HG03432 (cell line): ENCODE data around the gene ASXL2.

ENCODE experiments used
- ATAC-seq: cut with Tn5 transposase; IDR thresholded peaks from one replicate; pipeline ENCODE4 v1.9.1; 2021; ENCODE audit warnings: mild to moderate bottlenecking, moderate library complexity; ENCODE audit not compliant: unreplicated experiment

The ASXL2 gene

GRCh38 chr2:25808006-25808383 lies 70.3 kb downstream of the ASXL2 start:
- no peak for ATAC-seq

GRCh38 chr2:25806941-25807340 lies 71.3 kb downstream of the ASXL2 start:
- no peak for ATAC-seq

GRCh38 chr2:25805987-25806386 lies 72.3 kb downstream of the ASXL2 start:
- ATAC-seq = no peak

GRCh38 chr2:25804338-25804737 lies 73.9 kb downstream of the ASXL2 start:
- ATAC-seq = no peak

GRCh38 chr2:25799301-25799700 lies 79.0 kb downstream of the ASXL2 start:
- ATAC-seq = no peak

GRCh38 chr2:25797620-25798488 lies 80.4 kb downstream of the ASXL2 start:
- no peak for ATAC-seq

GRCh38 chr2:25794544-25795276 lies 83.6 kb downstream of the ASXL2 start:
- ATAC-seq = peak; percentile 76

- ATAC-seq = no peak
These were observed 88.1 kb downstream of the ASXL2 start for GRCh38 chr2:25790074-25790790.

- no peak for ATAC-seq
These were observed 89.8 kb downstream of the ASXL2 start for GRCh38 chr2:25788457-25788856.

- no peak for ATAC-seq
These were observed 91.3 kb downstream of the ASXL2 start for GRCh38 chr2:25787020-25787419.

- ATAC-seq = no peak
These were observed 93.9 kb downstream of the ASXL2 start for GRCh38 chr2:25784404-25784803.

GRCh38 chr2:25777077-25777476 lies 101.2 kb downstream of the ASXL2 start:
- ATAC-seq = no peak

- ATAC-seq = no peak
These were observed 106.2 kb downstream of the ASXL2 start for GRCh38 chr2:25772078-25772477.

GRCh38 chr2:25763575-25763974 lies 114.7 kb downstream of the ASXL2 start:
- no peak for ATAC-seq

- ATAC-seq = no peak
These were observed 118.0 kb downstream of the ASXL2 start for GRCh38 chr2:25760297-25760696.

- ATAC-seq = no peak
These were observed 119.9 kb downstream of the ASXL2 start for GRCh38 chr2:25758348-25758747.

- ATAC-seq = no peak
These were observed 120.4 kb downstream of the ASXL2 start for GRCh38 chr2:25757906-25758305.

GRCh38 chr2:25756536-25756935 lies 121.8 kb downstream of the ASXL2 start:
- ATAC-seq = no peak

GRCh38 chr2:25749676-25750075 lies 128.6 kb downstream of the ASXL2 start:
- ATAC-seq = no peak

- ATAC-seq = no peak
These were observed 134.2 kb downstream of the ASXL2 start for GRCh38 chr2:25744055-25744454.

- no peak for ATAC-seq
These were observed 135.0 kb downstream of the ASXL2 start for GRCh38 chr2:25743132-25743830.
